Measurements from ENCODE around the gene CCL22.

- TF ChIP-seq CTCF (IDR thresholded peaks at IDR 0.05; ENCODE audit: poor library complexity) = no peak
- TF ChIP-seq EZH2 (IDR thresholded peaks at IDR 0.05; ENCODE audit: borderline replicate concordance) = no peak
- TF ChIP-seq EZH2phosphoT487 (IDR thresholded peaks at IDR 0.05; ENCODE audit: low read depth, severe bottlenecking, unreplicated experiment) = no peak
These were observed 47.8 kb upstream of the CCL22 start for GRCh38 chr16:57310801-57311200.
